Measurements from ENCODE around the gene LMAN2. TPM values are rescaled to one million over a fixed set of nuclear protein-coding genes. Genes with fewer than 3 reads are reported as not detected.

Gene LMAN2
- polyA plus RNA-seq, 4 donors = 73.6 to 304 (median 158) TPM

Other genes with a start within 250 kb of the LMAN2 start
- 10 to 100 TPM in 2 of 4 donors, 1 to 10 TPM in 2; 4.3 to 27.2 (median 11.5) TPM for gene NSD1, start 217.9 kb downstream of the LMAN2 start, polyA plus RNA-seq
- gene RAB24, start 47.9 kb downstream of the LMAN2 start, polyA plus RNA-seq = 10 to 100 TPM; 48.1 to 80.1 (median 73.0) TPM
- gene PRELID1, start 47.9 kb downstream of the LMAN2 start, polyA plus RNA-seq = 100 to 1,000 TPM; 278 to 457 (median 339) TPM
- 10 to 100 TPM; 11.9 to 22.9 (median 14.4) TPM for gene MXD3, start 39.8 kb downstream of the LMAN2 start, polyA plus RNA-seq
- 10 to 100 TPM; 12.8 to 31.3 (median 20.6) TPM for gene RGS14, start 6.3 kb upstream of the LMAN2 start, polyA plus RNA-seq
- gene SLC34A1, start 32.8 kb upstream of the LMAN2 start, polyA plus RNA-seq = under 1 TPM in 2 of 4 donors, not detected in 2; 0.01 to 0.07 TPM
- not detected for gene PFN3, start 49.0 kb upstream of the LMAN2 start, polyA plus RNA-seq
- 10 to 100 TPM in 3 of 4 donors, under 1 TPM in 1; 0.28 to 22.4 (median 18.6) TPM for gene F12, start 57.9 kb upstream of the LMAN2 start, polyA plus RNA-seq
- 10 to 100 TPM; 17.0 to 29.5 (median 24.4) TPM for gene GRK6, start 75.0 kb upstream of the LMAN2 start, polyA plus RNA-seq
- gene PRR7, start 95.1 kb upstream of the LMAN2 start, polyA plus RNA-seq = 1 to 10 TPM in 3 of 4 donors, under 1 TPM in 1; 0.86 to 3.7 (median 2.0) TPM
- gene DBN1, start 122.0 kb upstream of the LMAN2 start, polyA plus RNA-seq = 10 to 100 TPM in 2 of 4 donors, 1 to 10 TPM in 2; 1.6 to 32.0 (median 14.2) TPM
- gene PDLIM7, start 145.9 kb upstream of the LMAN2 start, polyA plus RNA-seq = 10 to 100 TPM in 2 of 4 donors, 1 to 10 TPM in 2; 3.8 to 44.4 (median 18.3) TPM
- gene DOK3, start 158.2 kb upstream of the LMAN2 start, polyA plus RNA-seq = 1 to 10 TPM; 3.1 to 6.0 (median 4.1) TPM
- 10 to 100 TPM; 81.9 to 95.4 (median 87.6) TPM for gene DDX41, start 165.3 kb upstream of the LMAN2 start, polyA plus RNA-seq
- 100 to 1,000 TPM in 2 of 4 donors, 10 to 100 TPM in 2; 68.7 to 336 (median 155) TPM for gene FAM193B, start 202.9 kb upstream of the LMAN2 start, polyA plus RNA-seq
- 100 to 1,000 TPM in 2 of 4 donors, 10 to 100 TPM in 2; 34.9 to 183 (median 86.3) TPM for gene TMED9, start 240.5 kb upstream of the LMAN2 start, polyA plus RNA-seq
- 10 to 100 TPM; 10.5 to 29.0 (median 22.2) TPM for gene B4GALT7, start 248.5 kb upstream of the LMAN2 start, polyA plus RNA-seq

All from small intestine (tissue), 4 donors.